GM23338 (cell line): ENCODE data around the gene LRRC42. TPM values are rescaled to one million over a fixed set of nuclear protein-coding genes. Genes with fewer than 3 reads are reported as not detected.

ENCODE experiments used
- ATAC-seq: fragments of 200-7000 bp; cut with Tn5 transposase; 3 replicates; pipeline ENCODE4 v1.9.1; 2020
- DNase-seq: peaks from one replicate; pipeline ENCODE4 v3.0.0-alpha.2; 2015; ENCODE audit warnings: low spot score
- H2AFZ ChIP-seq: fragments of 200-600 bp; sonication (generic); 2 replicates; pipeline ENCODE4 v1.8.0; 2016; ENCODE audit warnings: antibody characterized with exemption, mild to moderate bottlenecking, moderate library complexity
- H3F3A ChIP-seq: fragments of 200-600 bp; sonication (generic); replicated peaks from 2 replicates; pipeline ENCODE4 v1.8.0; 2017; ENCODE audit warnings: antibody characterized with exemption, mixed run types, low read depth
- H3K27ac ChIP-seq: fragments of 200-600 bp; sonication (generic); 2 replicates; pipeline ENCODE4 v1.6.1; 2016; ENCODE audit warnings: low read depth
- H3K27me3 ChIP-seq: fragments of 200-600 bp; sonication (generic); 2 replicates; pipeline ENCODE4 v1.8.0; 2016; ENCODE audit warnings: mild to moderate bottlenecking, mixed run types, moderate library complexity; ENCODE audit not compliant: insufficient read depth
- H3K36me3 ChIP-seq: fragments of 200-600 bp; sonication (generic); 2 replicates; pipeline ENCODE4 v1.8.0; 2016; ENCODE audit warnings: mild to moderate bottlenecking; ENCODE audit not compliant: insufficient read depth
- H3K4me1 ChIP-seq: fragments of 200-600 bp; sonication (generic); 2 replicates; pipeline ENCODE4 v1.8.0; 2016; ENCODE audit warnings: mild to moderate bottlenecking, moderate library complexity; ENCODE audit not compliant: insufficient read depth
- H3K4me2 ChIP-seq: fragments of 200-600 bp; sonication (generic); 2 replicates; pipeline ENCODE4 v1.7.1; 2017; ENCODE audit warnings: mixed run types
- H3K4me3 ChIP-seq: fragments of 200-600 bp; sonication (generic); 2 replicates; pipeline ENCODE4 v1.6.1; 2016; ENCODE audit warnings: mixed run types
- H3K79me2 ChIP-seq: fragments of 200-600 bp; sonication (generic); replicated peaks from 2 replicates; pipeline ENCODE4 v1.8.0; 2017; ENCODE audit warnings: mild to moderate bottlenecking; ENCODE audit not compliant: insufficient read depth
- H3K9me2 ChIP-seq: fragments of 200-600 bp; sonication (generic); 2 replicates; pipeline ENCODE4 v1.8.0; 2017; ENCODE audit not compliant: insufficient read depth
- H4K20me1 ChIP-seq: fragments of 200-600 bp; sonication (generic); replicated peaks from 2 replicates; pipeline ENCODE4 v1.8.0; 2017; ENCODE audit warnings: mild to moderate bottlenecking; ENCODE audit not compliant: insufficient read depth
- H3K27ac Mint-ChIP-seq: 2 replicates; pipeline ENCODE4 v1.8.0; 2020; ENCODE audit warnings: inconsistent platforms, mild to moderate bottlenecking, moderate library complexity, mixed read lengths
- H3K27me3 Mint-ChIP-seq: 3 replicates; pipeline ENCODE4 v1.8.0; 2022; ENCODE audit warnings: low read depth, mild to moderate bottlenecking, moderate library complexity, mixed read lengths, inconsistent platforms; ENCODE audit not compliant: insufficient read depth, poor library complexity
- H3K36me3 Mint-ChIP-seq: 3 replicates; pipeline ENCODE4 v1.8.0; 2021; ENCODE audit warnings: low read depth, mild to moderate bottlenecking, inconsistent platforms, moderate library complexity, mixed read lengths
- H3K4me1 Mint-ChIP-seq: 3 replicates; pipeline ENCODE4 v1.8.0; 2020; ENCODE audit warnings: mild to moderate bottlenecking, inconsistent platforms, mixed read lengths
- H3K4me3 Mint-ChIP-seq: 3 replicates; pipeline ENCODE4 v1.8.0; 2021; ENCODE audit warnings: moderate library complexity, mild to moderate bottlenecking, inconsistent platforms, mixed read lengths
- H3K9me3 Mint-ChIP-seq: 3 replicates; pipeline ENCODE4 v1.8.0; 2020; ENCODE audit warnings: moderate library complexity, mild to moderate bottlenecking, inconsistent platforms, mixed read lengths
- EZH2 ChIP-seq: fragments of 200-600 bp; sonication (generic); IDR thresholded peaks from one replicate; pipeline ENCODE4 v1.8.0; 2017; ENCODE audit warnings: antibody characterized with exemption, mild to moderate bottlenecking, low read depth; ENCODE audit not compliant: unreplicated experiment
- JUNB ChIP-seq: IDR thresholded peaks from one replicate; pipeline ENCODE4 v1.6.1; 2016; ENCODE audit warnings: antibody characterized with exemption; ENCODE audit not compliant: unreplicated experiment
- NANOG ChIP-seq: IDR thresholded peaks from 2 replicates; pipeline ENCODE4 v1.6.1; 2016; ENCODE audit warnings: antibody characterized with exemption, borderline replicate concordance
- POLR2AphosphoS5 ChIP-seq: IDR thresholded peaks from 2 replicates; pipeline ENCODE4 v1.6.1; 2016; ENCODE audit warnings: antibody characterized with exemption, low read depth
- ZNF114 ChIP-seq: fragments of 250-450 bp; sonication (Bioruptor Pico); IDR thresholded peaks from 2 replicates; pipeline ENCODE4 v1.5.0; 2020; ENCODE audit warnings: mild to moderate bottlenecking, moderate library complexity
- ZNF331 ChIP-seq: fragments of 250-450 bp; sonication (Bioruptor Pico); IDR thresholded peaks from 2 replicates; pipeline ENCODE4 v1.5.0; 2020; ENCODE audit warnings: low read depth, mild to moderate bottlenecking, moderate library complexity
- polyA plus RNA-seq: library from polyadenylated mRNA; unstranded; fragments of >200 nt; fragmentation: Nextera tagmentation; extraction: Ambion mirVana; gene quantifications from 2 replicates; pipeline ENCODE4 v1.2.1, GENCODE V29; 2016
- total RNA-seq: library from RNA; depleted of rRNA; stranded (reverse); fragments of >200 nt; shearing (Covaris generic); gene quantifications from 2 replicates; pipeline ENCODE4 v1.2.3, GENCODE V29; 2014
- TF ChIP-seq, protein P1 (sequence below): fragments of 250-450 bp; sonication (Bioruptor Pico); IDR thresholded peaks from 2 replicates; pipeline ENCODE4 v1.5.0; 2020; ENCODE audit warnings: mild to moderate bottlenecking, moderate library complexity

The LRRC42 gene
- total and polyA plus RNA-seq, 2 experiments from 2014 or later = 25.9 to 48.1 TPM

DNA sequence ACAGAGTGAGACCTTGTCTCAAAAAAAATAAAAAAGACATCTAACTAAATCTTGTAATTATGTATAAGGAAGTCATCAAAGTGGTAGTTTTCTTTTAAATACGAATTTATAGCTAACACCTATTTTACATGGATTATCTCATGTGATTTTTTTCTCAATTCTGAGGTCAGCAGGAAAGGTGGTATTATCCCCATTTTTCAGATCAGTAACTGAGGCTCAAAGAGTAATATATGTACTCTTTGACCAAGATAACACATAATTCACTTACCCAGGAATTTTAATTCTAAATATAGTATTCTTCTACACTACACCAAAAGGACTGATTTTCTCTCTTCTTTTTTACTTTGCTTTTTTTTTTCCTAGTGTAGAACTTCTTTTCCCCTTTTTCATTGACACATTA, 9.7 kb upstream of the LRRC42 start (continued):
- TF ChIP-seq, protein P1, sequence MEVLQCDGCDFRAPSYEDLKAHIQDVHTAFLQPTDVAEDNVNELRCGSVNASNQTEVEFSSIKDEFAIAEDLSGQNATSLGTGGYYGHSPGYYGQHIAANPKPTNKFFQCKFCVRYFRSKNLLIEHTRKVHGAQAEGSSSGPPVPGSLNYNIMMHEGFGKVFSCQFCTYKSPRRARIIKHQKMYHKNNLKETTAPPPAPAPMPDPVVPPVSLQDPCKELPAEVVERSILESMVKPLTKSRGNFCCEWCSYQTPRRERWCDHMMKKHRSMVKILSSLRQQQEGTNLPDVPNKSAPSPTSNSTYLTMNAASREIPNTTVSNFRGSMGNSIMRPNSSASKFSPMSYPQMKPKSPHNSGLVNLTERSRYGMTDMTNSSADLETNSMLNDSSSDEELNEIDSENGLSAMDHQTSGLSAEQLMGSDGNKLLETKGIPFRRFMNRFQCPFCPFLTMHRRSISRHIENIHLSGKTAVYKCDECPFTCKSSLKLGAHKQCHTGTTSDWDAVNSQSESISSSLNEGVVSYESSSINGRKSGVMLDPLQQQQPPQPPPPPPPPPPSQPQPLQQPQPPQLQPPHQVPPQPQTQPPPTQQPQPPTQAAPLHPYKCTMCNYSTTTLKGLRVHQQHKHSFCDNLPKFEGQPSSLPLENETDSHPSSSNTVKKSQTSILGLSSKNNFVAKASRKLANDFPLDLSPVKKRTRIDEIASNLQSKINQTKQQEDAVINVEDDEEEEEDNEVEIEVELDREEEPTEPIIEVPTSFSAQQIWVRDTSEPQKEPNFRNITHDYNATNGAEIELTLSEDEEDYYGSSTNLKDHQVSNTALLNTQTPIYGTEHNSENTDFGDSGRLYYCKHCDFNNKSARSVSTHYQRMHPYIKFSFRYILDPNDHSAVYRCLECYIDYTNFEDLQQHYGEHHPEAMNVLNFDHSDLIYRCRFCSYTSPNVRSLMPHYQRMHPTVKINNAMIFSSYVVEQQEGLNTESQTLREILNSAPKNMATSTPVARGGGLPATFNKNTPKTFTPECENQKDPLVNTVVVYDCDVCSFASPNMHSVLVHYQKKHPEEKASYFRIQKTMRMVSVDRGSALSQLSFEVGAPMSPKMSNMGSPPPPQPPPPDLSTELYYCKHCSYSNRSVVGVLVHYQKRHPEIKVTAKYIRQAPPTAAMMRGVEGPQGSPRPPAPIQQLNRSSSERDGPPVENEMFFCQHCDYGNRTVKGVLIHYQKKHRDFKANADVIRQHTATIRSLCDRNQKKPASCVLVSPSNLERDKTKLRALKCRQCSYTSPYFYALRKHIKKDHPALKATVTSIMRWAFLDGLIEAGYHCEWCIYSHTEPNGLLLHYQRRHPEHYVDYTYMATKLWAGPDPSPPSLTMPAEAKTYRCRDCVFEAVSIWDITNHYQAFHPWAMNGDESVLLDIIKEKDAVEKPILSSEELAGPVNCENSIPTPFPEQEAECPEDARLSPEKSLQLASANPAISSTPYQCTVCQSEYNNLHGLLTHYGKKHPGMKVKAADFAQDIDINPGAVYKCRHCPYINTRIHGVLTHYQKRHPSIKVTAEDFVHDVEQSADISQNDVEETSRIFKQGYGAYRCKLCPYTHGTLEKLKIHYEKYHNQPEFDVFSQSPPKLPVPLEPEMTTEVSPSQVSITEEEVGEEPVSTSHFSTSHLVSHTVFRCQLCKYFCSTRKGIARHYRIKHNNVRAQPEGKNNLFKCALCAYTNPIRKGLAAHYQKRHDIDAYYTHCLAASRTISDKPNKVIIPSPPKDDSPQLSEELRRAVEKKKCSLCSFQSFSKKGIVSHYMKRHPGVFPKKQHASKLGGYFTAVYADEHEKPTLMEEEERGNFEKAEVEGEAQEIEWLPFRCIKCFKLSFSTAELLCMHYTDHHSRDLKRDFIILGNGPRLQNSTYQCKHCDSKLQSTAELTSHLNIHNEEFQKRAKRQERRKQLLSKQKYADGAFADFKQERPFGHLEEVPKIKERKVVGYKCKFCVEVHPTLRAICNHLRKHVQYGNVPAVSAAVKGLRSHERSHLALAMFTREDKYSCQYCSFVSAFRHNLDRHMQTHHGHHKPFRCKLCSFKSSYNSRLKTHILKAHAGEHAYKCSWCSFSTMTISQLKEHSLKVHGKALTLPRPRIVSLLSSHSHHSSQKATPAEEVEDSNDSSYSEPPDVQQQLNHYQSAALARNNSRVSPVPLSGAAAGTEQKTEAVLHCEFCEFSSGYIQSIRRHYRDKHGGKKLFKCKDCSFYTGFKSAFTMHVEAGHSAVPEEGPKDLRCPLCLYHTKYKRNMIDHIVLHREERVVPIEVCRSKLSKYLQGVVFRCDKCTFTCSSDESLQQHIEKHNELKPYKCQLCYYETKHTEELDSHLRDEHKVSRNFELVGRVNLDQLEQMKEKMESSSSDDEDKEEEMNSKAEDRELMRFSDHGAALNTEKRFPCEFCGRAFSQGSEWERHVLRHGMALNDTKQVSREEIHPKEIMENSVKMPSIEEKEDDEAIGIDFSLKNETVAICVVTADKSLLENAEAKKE (CRISPR knock-in tag) = no peak

DNA sequence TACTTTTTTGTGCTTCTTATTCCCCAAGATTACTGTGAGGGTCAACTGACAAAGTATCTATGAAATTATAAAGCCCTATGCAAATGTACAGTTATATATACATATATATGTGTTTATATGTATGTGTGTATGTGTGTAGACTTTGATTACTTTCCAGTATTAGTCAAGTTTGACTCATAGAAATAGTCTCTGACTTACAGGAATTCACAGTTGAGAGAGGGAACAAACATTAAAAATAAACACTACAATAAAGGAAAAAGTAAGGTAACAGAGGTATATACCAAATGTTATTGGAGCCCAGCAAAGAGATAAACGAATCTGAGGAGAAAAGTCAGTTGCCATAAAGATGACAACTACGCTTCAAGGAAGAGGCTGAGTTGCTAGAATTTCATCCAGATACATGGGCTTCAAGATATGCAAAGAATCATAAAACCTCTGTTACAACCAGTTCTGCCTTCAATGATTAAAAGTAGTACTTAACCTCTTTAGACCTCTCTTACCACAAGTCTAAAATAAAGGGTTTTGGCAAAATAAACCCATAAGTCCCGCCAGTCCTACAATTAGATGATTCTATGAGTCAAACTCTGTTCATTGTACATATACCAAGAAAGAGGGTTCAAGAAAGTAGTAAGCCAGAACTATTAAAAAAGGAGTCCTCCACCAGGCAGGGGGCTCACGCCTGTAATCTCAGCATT, 7.9 kb upstream of the LRRC42 start:
- Mint-ChIP-seq H3K9me3 (peaks cover 19% of the 10 kb centered on the region), H3K36me3 (peaks cover 20% of the 10 kb centered on the region), H3K27ac (no peak overlapping the region), H3K27me3 (peaks cover under 1% of the 10 kb centered on the region), H3K4me1 (peaks cover 9% of the 10 kb centered on the region), H3K4me3 (no peak overlapping the region)
- ATAC-seq (no peak), DNase-seq (no peak)
- no peak overlapping the region for H3K4me2 ChIP-seq
- H3K4me1 ChIP-seq = 0 out of 2 replicates have a peak, but pooled peaks cover 10% of the 10 kb centered on the region
- H3K36me3 ChIP-seq = no peaks in the 10 kb centered on the region
- H3K27me3 ChIP-seq = no peaks in the 10 kb centered on the region
- no peak for TF ChIP-seq JUNB
- TF ChIP-seq POLR2AphosphoS5 = no peak
- no peak for TF ChIP-seq ZNF114 (CRISPR knock-in tag)
- no peak for TF ChIP-seq EZH2
- TF ChIP-seq ZNF331 (CRISPR knock-in tag) = no peak
- no peak for TF ChIP-seq NANOG
- TF ChIP-seq, protein P1 (CRISPR knock-in tag) = no peak
- no peaks in the 10 kb centered on the region for H3K9me2 ChIP-seq
- H4K20me1 ChIP-seq = no peaks in the 10 kb centered on the region
- no peak overlapping the region for H3K27ac ChIP-seq
- H2AFZ ChIP-seq = no peak overlapping the region
- no peaks in the 10 kb centered on the region for H3F3A ChIP-seq
- 0 out of 2 replicates have a peak, but pooled peaks cover 3% of the 10 kb centered on the region for H3K79me2 ChIP-seq
- H3K4me3 ChIP-seq = no peak overlapping the region
